ENCODE results near the gene CFAP100.

The CFAP100 gene

DNA sequence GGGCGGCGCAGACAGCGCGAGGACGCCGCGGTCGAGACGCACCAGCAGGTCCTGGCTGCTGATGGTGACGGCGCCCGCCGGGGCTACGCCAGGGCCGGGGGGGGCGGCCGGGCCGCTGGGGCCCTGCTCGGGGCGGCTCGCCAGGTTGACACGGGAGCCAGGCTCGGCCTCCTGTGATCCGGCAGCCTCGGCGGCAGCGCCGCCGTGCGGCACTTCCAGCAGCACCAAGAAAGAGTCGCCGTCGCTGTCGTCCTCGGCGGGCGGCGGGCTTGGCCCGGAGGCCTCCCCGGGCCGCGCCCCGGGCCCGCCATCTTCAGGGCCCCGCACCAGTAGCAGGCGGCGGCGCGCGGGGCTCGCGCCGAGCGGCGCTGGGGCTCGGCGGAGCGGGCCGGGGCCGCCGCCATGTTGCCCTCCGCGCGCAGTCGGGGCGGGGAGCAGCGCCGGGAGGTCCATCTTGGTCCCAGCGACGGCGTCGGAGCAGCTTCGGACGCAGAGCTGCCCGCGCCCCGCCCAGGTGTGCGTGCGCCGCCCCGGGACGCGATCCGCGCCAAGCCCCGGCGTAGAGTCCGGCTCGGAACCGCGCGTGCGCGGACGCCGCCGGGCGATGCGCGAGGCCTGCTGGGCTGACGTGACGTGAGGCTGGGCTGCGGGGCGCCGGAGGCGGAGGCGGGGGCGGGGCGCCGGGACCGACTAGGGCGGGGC is 80.9 kb downstream of the CFAP100 start, which contains the start of gene ZXDC:
Gene ZXDC (minus strand): TSS at position 479 of the 702 bp plus-strand sequence. CDS start 26 bp downstream, at position 453.
- Histone ChIP-seq H3K79me2 (ENCODE audit: control insufficient read depth, insufficient read depth, low read length, unreplicated experiment) (peaks cover 42% of the 10 kb centered on the region), H3K27me3 (ENCODE audit: insufficient read depth, low read length) (no peaks in the 10 kb centered on the region), H3K4me1 (ENCODE audit: control insufficient read depth, insufficient read depth, low read length, unreplicated experiment) (peaks cover 26% of the 10 kb centered on the region), H3K4me3 (ENCODE audit: low read depth, low read length) (peak within 1 kb of the TSS; percentile 98), H3K36me3 (ENCODE audit: insufficient read depth, low read length) (peaks cover 14% of the 10 kb centered on the region), H2AFZ (ENCODE audit: low read length, unreplicated experiment) (peak within 1 kb of the TSS; percentile 69), H3K27ac (ENCODE audit: low read depth, low read length) (peak within 1 kb of the TSS; percentile 66)

DNA sequence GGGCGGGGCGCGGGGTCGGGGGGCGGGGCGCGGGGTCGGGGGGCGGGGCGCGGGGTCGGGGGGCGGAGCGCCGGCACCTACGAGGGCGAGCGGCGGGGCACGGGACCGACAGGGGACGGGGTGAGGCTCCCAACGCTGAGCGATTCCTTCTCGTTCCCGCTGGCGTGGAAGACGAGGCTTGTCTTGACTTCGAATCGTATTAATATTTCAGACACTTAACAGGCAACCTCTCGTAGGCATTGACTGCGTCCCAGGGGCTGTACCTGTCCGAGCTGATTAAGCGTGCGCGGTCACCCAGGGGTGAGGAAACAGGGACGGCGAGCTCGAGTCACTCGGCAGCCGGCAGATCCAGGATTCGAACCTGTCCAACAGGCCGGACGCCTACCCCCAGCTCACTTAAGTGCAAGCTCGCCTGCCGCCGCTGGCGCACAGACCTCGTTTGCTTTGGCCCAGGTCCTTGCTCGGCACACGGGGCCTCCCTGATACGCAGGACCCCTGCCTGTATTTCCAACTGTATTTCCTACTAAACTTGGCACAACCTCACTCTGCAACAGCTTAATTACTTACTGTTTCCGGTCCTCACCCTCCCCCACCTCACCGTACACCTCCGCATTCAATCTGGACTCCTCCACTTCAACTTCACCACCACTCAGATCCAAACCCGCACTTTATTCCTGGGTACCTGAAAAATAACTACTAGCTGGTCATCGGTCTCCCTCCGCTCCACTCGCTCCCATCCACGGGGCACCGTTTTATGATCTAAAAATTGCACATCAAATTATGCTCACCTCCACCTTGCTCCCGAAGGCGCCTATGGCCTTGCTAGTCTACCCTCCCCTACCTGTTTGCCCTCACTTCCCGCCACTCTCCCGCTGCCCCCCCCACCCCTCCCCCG is 81.7 kb downstream of the CFAP100 start:
- Histone ChIP-seq H3K27me3 (ENCODE audit: insufficient read depth, low read length) (no peaks in the 10 kb centered on the region), H3K4me1 (ENCODE audit: control insufficient read depth, insufficient read depth, low read length, unreplicated experiment) (peaks cover 26% of the 10 kb centered on the region), H3K79me2 (ENCODE audit: control insufficient read depth, insufficient read depth, low read length, unreplicated experiment) (peaks cover 37% of the 10 kb centered on the region), H3K27ac (ENCODE audit: low read depth, low read length) (peak overlapping the region; percentile 16; the same call in 1 of the 2 replicates), H3K36me3 (ENCODE audit: insufficient read depth, low read length) (peaks cover 7% of the 10 kb centered on the region), H3K4me3 (ENCODE audit: low read depth, low read length) (peak overlapping the region; percentile 87), H2AFZ (ENCODE audit: low read length, unreplicated experiment) (peak overlapping the region; percentile 34)

DNA sequence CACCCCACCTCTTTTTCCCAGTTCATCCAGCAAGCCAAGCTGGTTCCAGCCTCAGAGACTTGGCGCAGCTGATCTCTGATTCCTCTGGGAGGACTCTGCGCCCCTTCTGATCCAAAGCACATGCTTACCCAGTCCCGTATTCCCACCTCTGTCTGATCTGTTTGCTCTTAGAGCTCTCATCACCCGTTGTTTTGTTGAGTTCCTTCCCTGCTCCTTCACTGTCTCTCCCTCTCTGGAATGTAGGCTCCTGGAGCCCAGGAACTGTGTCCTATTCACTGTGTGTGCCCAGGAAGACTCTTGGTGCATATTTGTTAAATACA is 82.3 kb downstream of the CFAP100 start:
- Histone ChIP-seq H2AFZ (ENCODE audit: low read length, unreplicated experiment) (no peak overlapping the region), H3K36me3 (ENCODE audit: insufficient read depth, low read length) (peaks cover 1% of the 10 kb centered on the region; the same call in 1 of the 2 replicates), H3K79me2 (ENCODE audit: control insufficient read depth, insufficient read depth, low read length, unreplicated experiment) (peaks cover 30% of the 10 kb centered on the region), H3K27me3 (ENCODE audit: insufficient read depth, low read length) (no peaks in the 10 kb centered on the region), H3K4me3 (ENCODE audit: low read depth, low read length) (no peak overlapping the region), H3K4me1 (ENCODE audit: control insufficient read depth, insufficient read depth, low read length, unreplicated experiment) (peaks cover 23% of the 10 kb centered on the region), H3K27ac (ENCODE audit: low read depth, low read length) (no peak overlapping the region)

DNA sequence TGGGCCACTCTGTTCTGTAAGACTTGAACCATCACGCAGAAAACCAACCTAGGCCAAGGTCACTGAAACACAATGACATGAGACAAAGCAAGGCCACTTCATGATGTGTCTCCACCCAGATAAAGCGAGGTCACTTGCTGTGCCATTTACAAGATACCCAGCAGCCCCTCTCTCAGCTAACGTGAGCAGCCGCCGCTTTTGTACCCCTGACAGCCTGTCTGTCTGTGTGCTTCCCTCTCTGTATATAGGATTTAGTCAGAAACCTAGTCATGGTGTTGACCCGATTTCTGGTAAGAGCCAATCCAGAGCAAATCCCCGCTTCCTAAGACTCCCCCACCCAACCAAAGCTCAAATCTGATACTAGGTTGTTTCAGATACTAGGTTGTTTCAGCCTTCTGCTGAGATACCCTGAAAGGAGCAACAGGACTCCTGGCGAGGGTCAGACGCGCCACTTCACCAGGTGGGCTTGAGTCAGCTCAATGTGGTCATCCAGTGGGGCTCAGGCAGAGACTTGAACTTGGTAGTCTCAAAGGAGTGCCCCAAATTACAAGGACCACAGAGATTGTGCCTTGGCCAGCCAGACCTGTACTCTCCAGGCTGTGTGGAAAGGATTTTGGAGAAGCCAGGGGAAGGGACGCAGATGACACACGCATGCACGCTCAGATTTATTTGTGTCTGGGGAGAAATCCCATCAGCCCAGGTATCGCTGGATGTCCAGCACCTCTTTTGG is 84.0 kb downstream of the CFAP100 start:
- Histone ChIP-seq H3K4me1 (ENCODE audit: control insufficient read depth, insufficient read depth, low read length, unreplicated experiment) (peaks cover 5% of the 10 kb centered on the region), H2AFZ (ENCODE audit: low read length, unreplicated experiment) (no peak overlapping the region), H3K79me2 (ENCODE audit: control insufficient read depth, insufficient read depth, low read length, unreplicated experiment) (peaks cover 13% of the 10 kb centered on the region), H3K4me3 (ENCODE audit: low read depth, low read length) (no peak overlapping the region), H3K27ac (ENCODE audit: low read depth, low read length) (no peak overlapping the region), H3K36me3 (ENCODE audit: insufficient read depth, low read length) (no peaks in the 10 kb centered on the region), H3K27me3 (ENCODE audit: insufficient read depth, low read length) (no peaks in the 10 kb centered on the region)

DNA sequence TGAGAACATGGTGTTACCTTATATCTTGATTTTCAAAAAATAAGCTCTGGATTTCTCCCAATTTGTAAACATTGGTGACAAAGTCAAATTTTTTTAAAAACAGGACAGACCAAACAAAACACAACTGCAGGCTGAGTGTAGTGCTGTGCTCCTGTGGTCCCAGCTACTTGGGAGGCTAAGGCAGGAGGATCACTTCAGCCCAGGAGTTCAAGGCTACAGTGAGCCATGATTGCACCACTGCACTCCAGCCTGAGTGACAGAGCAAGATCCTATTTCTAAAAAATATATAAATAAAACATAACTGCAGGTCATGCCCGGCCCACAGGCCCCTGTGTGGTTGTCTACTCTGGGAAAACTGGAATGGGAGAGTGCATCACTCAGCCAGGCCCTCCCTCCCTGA is 84.9 kb downstream of the CFAP100 start:
- H3K27me3 ChIP-seq (ENCODE audit: insufficient read depth, low read length): no peaks in the 10 kb centered on the region
- H3K79me2 ChIP-seq (ENCODE audit: control insufficient read depth, insufficient read depth, low read length, unreplicated experiment): peaks cover 5% of the 10 kb centered on the region
- no peak overlapping the region for H3K27ac ChIP-seq (ENCODE audit: low read depth, low read length)
- no peak overlapping the region for H2AFZ ChIP-seq (ENCODE audit: low read length, unreplicated experiment)
- no peaks in the 10 kb centered on the region for H3K36me3 ChIP-seq (ENCODE audit: insufficient read depth, low read length)
- no peak overlapping the region for H3K4me3 ChIP-seq (ENCODE audit: low read depth, low read length)
- H3K4me1 ChIP-seq (ENCODE audit: control insufficient read depth, insufficient read depth, low read length, unreplicated experiment): no peaks in the 10 kb centered on the region

DNA sequence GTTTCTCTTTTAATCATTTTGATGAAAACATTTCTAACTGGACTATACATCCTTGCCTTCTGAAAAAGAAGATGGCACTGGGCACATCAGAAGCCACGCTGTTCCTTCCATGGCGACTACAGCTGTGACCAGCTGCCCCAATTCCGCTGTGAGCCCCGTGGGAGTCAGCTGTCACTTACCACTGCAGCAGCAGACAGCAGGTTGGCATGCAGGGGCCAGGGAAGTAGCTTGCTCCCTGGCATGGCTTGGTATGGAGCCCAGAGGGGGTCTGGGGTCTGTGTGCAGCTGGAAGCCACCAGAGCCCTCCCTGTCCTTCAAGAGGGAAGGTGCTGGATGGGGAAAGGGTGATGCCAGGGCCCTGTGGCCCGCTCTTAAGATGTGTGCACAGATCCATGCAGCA is 85.5 kb downstream of the CFAP100 start:
- H3K27me3 ChIP-seq (ENCODE audit: insufficient read depth, low read length): no peaks in the 10 kb centered on the region
- no peak overlapping the region for H3K4me3 ChIP-seq (ENCODE audit: low read depth, low read length)
- no peak overlapping the region for H3K27ac ChIP-seq (ENCODE audit: low read depth, low read length)
- H3K4me1 ChIP-seq (ENCODE audit: control insufficient read depth, insufficient read depth, low read length, unreplicated experiment): no peaks in the 10 kb centered on the region
- H3K36me3 ChIP-seq (ENCODE audit: insufficient read depth, low read length): no peaks in the 10 kb centered on the region
- H3K79me2 ChIP-seq (ENCODE audit: control insufficient read depth, insufficient read depth, low read length, unreplicated experiment): no peaks in the 10 kb centered on the region
- H2AFZ ChIP-seq (ENCODE audit: low read length, unreplicated experiment): no peak overlapping the region

DNA sequence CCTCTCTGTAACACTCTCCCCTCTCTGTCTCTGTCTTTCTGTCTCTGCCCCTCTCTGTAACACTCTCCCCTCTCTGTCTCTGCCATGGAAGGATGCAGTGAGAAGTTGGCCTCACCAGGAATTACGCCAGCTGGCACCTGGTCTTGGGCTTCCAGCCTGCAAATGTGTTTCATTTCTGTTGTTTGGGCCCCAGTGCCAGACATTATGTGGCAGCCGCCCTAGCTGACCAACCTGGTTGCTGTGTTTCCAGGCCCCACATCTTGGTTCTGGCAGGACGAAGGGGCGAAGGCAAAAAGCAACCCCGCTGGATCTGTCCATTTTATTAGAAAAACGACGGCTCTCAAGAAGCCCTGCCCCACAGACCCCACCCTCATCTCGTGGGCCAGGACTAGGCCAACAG is 86.2 kb downstream of the CFAP100 start:
- Histone ChIP-seq H3K4me1 (ENCODE audit: control insufficient read depth, insufficient read depth, low read length, unreplicated experiment) (no peaks in the 10 kb centered on the region), H3K27me3 (ENCODE audit: insufficient read depth, low read length) (no peaks in the 10 kb centered on the region), H3K27ac (ENCODE audit: low read depth, low read length) (no peak overlapping the region), H3K79me2 (ENCODE audit: control insufficient read depth, insufficient read depth, low read length, unreplicated experiment) (no peaks in the 10 kb centered on the region), H2AFZ (ENCODE audit: low read length, unreplicated experiment) (no peak overlapping the region), H3K4me3 (ENCODE audit: low read depth, low read length) (no peak overlapping the region), H3K36me3 (ENCODE audit: insufficient read depth, low read length) (no peaks in the 10 kb centered on the region)

DNA sequence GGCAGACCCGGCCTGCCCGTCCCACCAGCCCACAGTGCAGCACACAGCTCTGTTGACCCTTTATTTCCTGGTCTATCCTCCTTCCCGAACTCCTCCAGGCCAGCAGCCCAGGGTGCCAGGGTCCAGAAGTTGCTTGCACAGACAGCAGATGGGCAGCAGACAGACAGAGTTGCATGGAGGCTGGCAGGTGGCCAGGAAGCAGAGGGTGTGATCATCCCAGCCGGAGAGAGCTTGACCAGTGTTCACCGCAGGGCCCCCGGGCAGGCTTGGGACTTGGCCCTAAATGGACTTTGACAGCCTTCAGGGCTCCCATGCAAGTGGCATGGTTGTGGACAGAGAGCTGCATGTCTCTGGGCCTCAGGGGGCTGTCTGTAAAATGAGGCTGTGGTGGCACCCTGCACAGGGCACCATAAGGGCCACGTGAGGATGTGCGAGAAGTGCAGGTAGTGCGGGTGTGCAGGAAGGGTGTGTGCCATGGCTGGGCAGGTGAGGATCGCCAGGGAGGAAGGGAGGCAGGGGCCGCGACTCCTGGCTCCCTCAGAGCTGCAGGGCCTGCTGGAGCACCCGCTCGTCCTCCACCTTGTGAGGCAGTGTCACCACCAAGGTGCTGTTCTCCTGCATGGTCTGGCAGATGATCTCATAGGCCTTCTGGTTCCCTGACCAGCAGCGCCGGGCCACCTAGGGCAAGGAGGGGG is 87.2 kb downstream of the CFAP100 start:
- H3K36me3 ChIP-seq (ENCODE audit: insufficient read depth, low read length): no peaks in the 10 kb centered on the region
- H3K27ac ChIP-seq (ENCODE audit: low read depth, low read length): no peak overlapping the region
- H3K4me1 ChIP-seq (ENCODE audit: control insufficient read depth, insufficient read depth, low read length, unreplicated experiment): peaks cover 3% of the 10 kb centered on the region
- no peaks in the 10 kb centered on the region for H3K27me3 ChIP-seq (ENCODE audit: insufficient read depth, low read length)
- no peak overlapping the region for H3K4me3 ChIP-seq (ENCODE audit: low read depth, low read length)
- H3K79me2 ChIP-seq (ENCODE audit: control insufficient read depth, insufficient read depth, low read length, unreplicated experiment): no peaks in the 10 kb centered on the region
- no peak overlapping the region for H2AFZ ChIP-seq (ENCODE audit: low read length, unreplicated experiment)

DNA sequence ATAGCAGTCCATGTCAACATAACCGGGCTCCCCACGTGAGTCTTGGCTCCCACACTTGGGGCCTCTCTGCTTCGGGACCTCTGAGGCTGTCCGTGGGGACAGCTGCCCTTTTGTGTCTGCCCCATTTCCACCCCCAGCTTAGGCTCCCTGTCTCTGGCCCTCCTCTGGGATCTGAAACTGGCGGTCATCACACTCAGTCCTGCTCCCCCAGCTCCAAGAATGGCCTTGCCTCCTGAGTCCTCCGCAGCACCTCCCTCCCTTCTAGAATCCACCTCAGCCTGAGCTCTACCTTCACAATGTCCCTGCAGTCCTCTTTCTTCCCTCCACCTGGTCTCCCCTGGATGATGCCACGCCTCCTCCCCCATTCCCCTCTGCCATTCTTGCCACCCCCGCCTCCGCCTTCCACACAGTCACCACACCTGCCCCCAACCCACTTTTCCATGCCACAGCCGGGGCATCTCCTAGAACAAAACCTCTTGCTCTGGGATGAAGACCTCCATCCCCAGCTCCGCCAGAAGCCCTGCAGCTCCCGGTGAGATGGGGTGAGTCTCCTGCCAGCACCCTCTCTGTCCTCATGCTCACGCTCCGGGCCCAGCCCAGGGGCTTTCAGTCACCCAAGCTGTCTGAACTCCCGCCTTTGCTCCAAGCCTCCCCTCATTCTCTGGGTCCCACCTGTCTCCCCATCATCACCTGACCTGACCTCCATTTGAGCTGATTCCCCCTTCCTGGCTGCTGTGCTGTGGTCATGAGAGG is 88.0 kb downstream of the CFAP100 start:
- no peak overlapping the region for H3K27ac ChIP-seq (ENCODE audit: low read depth, low read length)
- no peak overlapping the region for H3K4me3 ChIP-seq (ENCODE audit: low read depth, low read length)
- no peaks in the 10 kb centered on the region for H3K79me2 ChIP-seq (ENCODE audit: control insufficient read depth, insufficient read depth, low read length, unreplicated experiment)
- H3K27me3 ChIP-seq (ENCODE audit: insufficient read depth, low read length): no peaks in the 10 kb centered on the region
- peaks cover 9% of the 10 kb centered on the region for H3K4me1 ChIP-seq (ENCODE audit: control insufficient read depth, insufficient read depth, low read length, unreplicated experiment)
- no peaks in the 10 kb centered on the region for H3K36me3 ChIP-seq (ENCODE audit: insufficient read depth, low read length)
- no peak overlapping the region for H2AFZ ChIP-seq (ENCODE audit: low read length, unreplicated experiment)
